LNCAP (cell line): ENCODE measurements around the gene ZIC2.

Experiments
- CTCF ChIP-seq: fragments of 450-650 bp; IDR thresholded peaks from 2 replicates; pipeline ENCODE4 v1.5.1; 2017; ENCODE audit warnings: mild to moderate bottlenecking

The ZIC2 gene

GRCh38 chr13:99956473-99957349, 24.9 kb upstream of the ZIC2 start:
- no peak for TF ChIP-seq CTCF

GRCh38 chr13:99958406-99959126, 23.0 kb upstream of the ZIC2 start:
- TF ChIP-seq CTCF: no peak

- TF ChIP-seq CTCF: no peak
Observed at GRCh38 chr13:99959127-99959539, 22.5 kb upstream of the ZIC2 start.

- TF ChIP-seq CTCF: no peak
Observed at GRCh38 chr13:99959540-99960230, 21.9 kb upstream of the ZIC2 start.

- no peak for TF ChIP-seq CTCF
Observed at GRCh38 chr13:99960663-99961311, 20.8 kb upstream of the ZIC2 start.

- TF ChIP-seq CTCF: no peak
Observed at GRCh38 chr13:99961636-99962035, 19.9 kb upstream of the ZIC2 start.

GRCh38 chr13:99962242-99962641, 19.3 kb upstream of the ZIC2 start:
- TF ChIP-seq CTCF: no peak
